BJ (cell line): ENCODE measurements around the gene IGFN1. TPM values are rescaled to one million over a fixed set of nuclear protein-coding genes. Genes with fewer than 3 reads are reported as not detected.
"Not testable (repeated sequence)": the region's sequence is repeated elsewhere in the genome, so short reads cannot be mapped to it uniquely, and the experiment has no call there.

Experiments
- CTCF ChIA-PET: fragments of 350-600 bp; formaldehyde crosslinking; extraction: SDS; loops from one replicate; lab custom pipeline; 2021; ENCODE audit warnings: antibody characterized with exemption, inconsistent platforms; lab: Yijun Ruan, JAX
- POLR2A ChIA-PET: fragments of 300-600 bp; sonication (Branson Sonifier 250); formaldehyde crosslinking; extraction: SDS; loops from one replicate; lab custom pipeline; 2021; ENCODE audit warnings: antibody characterized with exemption; lab: Charles Lee
- DNase-seq: peaks from one replicate; pipeline ENCODE4 v3.0.0-alpha.2; 2011; ENCODE audit warnings: low read depth
- H3K27me3 ChIP-seq: 2 replicates; pipeline ENCODE4 v1.6.0; 2011; ENCODE audit warnings: low read length; ENCODE audit not compliant: control insufficient read depth, insufficient read depth
- H3K36me3 ChIP-seq: 2 replicates; pipeline ENCODE4 v1.5.1; 2011; ENCODE audit warnings: low read length; ENCODE audit not compliant: control insufficient read depth, insufficient read depth
- H3K4me3 ChIP-seq: 2 replicates; pipeline ENCODE4 v1.5.1; 2011; ENCODE audit warnings: low read depth, mild to moderate bottlenecking, control low read depth, low read length
- polyA plus RNA-seq: library from polyadenylated mRNA; depleted of rRNA; stranded (reverse); fragments of >200 nt; gene quantifications from 2 replicates; pipeline ENCODE4 v1.2.3, GENCODE V29; 2011
- TF ChIP-seq, protein P1 (sequence below): IDR thresholded peaks from 2 replicates; pipeline ENCODE4 v1.5.1; 2011; ENCODE audit warnings: low read depth, mild to moderate bottlenecking, control low read depth, inconsistent platforms, low read length, moderate library complexity; ENCODE audit not compliant: insufficient read depth

Gene IGFN1
- polyA plus RNA-seq, 1 experiment: not detected

DNA sequence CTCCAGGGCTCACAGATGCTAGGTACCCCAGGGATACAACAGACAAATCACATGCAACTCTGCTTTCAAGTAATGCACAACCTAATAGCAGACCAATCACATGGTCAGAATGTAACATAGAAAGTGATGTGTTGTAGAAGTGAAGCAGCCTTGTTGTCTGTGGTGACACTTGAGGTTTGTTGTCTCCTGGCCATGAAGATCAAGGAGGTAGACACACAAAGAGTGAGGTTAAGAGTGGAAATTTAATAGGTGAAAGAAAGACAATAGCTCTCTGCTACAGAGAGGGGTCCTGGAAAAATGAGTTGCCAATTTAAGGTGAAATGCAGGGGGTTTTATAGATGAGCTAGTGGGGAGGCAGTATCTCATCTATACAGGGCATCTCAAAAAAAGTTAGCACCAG is 33.8 kb upstream of the IGFN1 start:
- CTCF ChIA-PET: no interaction called here

DNA sequence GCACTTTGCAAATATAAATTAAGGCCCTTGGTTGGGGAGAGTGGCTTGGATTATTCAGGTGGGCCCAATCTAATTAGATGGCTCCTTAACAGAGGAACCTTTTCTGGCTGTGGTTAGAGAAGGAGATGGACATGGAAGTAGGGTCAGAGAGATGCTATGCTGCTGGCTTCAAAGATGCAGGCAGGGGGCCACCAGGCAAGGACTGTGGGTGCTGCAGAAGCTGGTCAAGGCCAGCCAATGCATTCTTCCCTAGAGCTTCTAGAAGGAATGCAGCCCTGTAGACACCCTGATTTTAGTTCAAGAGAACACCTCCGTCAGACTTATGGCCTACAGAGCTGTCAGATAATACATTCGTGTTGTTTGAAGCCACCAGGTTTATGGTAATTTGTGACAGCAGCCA is 32.7 kb upstream of the IGFN1 start:
- ChIA-PET POLR2A (no interaction called here), CTCF (interaction anchor here (1.5 to 2.1 kb wide), 2 partner anchors 10 to 26 kb away, joined by 3 to 6 read pairs; no protein-coding TSS in a partner anchor)
- TF ChIP-seq, protein P1, sequence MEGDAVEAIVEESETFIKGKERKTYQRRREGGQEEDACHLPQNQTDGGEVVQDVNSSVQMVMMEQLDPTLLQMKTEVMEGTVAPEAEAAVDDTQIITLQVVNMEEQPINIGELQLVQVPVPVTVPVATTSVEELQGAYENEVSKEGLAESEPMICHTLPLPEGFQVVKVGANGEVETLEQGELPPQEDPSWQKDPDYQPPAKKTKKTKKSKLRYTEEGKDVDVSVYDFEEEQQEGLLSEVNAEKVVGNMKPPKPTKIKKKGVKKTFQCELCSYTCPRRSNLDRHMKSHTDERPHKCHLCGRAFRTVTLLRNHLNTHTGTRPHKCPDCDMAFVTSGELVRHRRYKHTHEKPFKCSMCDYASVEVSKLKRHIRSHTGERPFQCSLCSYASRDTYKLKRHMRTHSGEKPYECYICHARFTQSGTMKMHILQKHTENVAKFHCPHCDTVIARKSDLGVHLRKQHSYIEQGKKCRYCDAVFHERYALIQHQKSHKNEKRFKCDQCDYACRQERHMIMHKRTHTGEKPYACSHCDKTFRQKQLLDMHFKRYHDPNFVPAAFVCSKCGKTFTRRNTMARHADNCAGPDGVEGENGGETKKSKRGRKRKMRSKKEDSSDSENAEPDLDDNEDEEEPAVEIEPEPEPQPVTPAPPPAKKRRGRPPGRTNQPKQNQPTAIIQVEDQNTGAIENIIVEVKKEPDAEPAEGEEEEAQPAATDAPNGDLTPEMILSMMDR: no peak
- H3K4me3 ChIP-seq: no peak overlapping the region
- H3K36me3 ChIP-seq: no peaks in the 10 kb centered on the region
- H3K27me3 ChIP-seq: peaks cover 12% of the 10 kb centered on the region
- no peak for DNase-seq

More for the DNA sequence above, 33.8 kb upstream of the IGFN1 start:
- Histone ChIP-seq H3K36me3 (peaks cover 1% of the 10 kb centered on the region; the same call in 1 of the 2 replicates), H3K27me3 (peaks cover 12% of the 10 kb centered on the region), H3K4me3 (no peak overlapping the region)
- TF ChIP-seq, protein P1: no peak
- POLR2A ChIA-PET: no interaction called here
- no peak for DNase-seq

DNA sequence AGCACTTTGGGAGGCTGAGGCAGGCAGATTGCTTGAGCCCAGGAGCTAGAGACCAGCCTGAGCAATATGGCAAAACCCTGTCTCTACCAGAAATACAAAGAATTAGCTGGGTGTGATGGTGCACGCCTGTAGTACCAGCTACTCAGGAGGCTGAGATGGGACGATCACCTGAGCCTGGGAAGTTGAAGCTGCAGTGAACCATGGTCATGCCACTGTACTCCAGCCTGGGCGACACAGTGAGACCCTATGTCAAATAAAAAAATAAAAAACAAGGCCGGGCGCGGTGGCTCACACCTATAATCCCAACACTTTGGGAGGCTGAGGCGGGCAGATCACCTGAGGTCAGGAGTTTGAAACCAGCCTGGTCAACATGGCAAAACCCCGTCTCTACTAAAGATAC is 27.6 kb upstream of the IGFN1 start:
- H3K36me3 ChIP-seq, DNase-seq, POLR2A ChIA-PET, H3K4me3 ChIP-seq: not testable (repeated sequence)
- peaks cover 17% of the 10 kb centered on the region for H3K27me3 ChIP-seq
- CTCF ChIA-PET: interaction anchor here (1.8 kb wide), 1 partner anchor 13 kb away, joined by 3 read pairs; no protein-coding TSS in a partner anchor

DNA sequence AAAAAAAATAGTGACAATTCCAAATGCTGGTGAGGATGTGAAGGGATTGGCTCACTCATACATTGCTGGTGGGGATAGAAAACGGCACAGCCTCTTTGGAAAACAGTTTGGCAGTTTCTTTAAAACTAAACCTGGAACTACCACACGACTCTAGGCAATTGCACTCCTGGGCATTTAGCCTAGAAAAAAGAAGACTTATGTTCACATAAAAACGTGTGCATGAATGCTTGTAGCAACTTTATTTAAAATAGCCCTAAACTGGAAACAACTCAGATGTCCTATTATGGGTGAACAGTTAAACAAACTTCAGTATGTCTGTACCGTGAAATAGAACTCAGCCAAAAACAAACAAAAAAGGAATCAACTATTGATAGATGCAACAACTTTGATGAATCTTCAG is 26.9 kb upstream of the IGFN1 start:
- CTCF ChIA-PET: interaction anchor here (1.8 kb wide), 1 partner anchor 14 kb away, joined by 3 read pairs; no protein-coding TSS in a partner anchor

DNA sequence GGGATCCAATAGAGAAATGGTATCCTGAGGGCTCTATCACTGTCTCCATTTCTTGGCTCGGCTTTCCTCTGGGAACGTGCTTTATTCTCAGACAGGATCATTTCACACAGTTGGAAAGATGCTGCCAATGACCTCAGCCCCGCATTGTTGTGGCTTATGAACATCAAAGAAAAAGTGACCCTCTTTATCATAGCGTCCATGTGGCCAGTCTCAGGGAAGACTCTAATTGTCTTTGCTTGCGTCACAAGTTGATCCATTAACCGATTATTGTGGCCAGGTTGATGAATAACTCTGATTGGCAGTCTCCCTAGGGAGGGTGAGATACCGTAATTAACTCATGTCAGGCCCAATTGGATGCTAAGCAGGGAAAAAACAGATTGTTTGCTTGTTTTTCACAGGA is 26.0 kb upstream of the IGFN1 start:
- Histone ChIP-seq H3K4me3 (no peak overlapping the region), H3K36me3 (no peaks in the 10 kb centered on the region), H3K27me3 (peaks cover 13% of the 10 kb centered on the region)
- ChIA-PET POLR2A (no interaction called here), CTCF (interaction anchor here (1.8 kb wide), 1 partner anchor 15 kb away, joined by 3 read pairs; no protein-coding TSS in a partner anchor)
- no peak for DNase-seq
- TF ChIP-seq, protein P1: no peak

More for the DNA sequence above, 26.9 kb upstream of the IGFN1 start:
- TF ChIP-seq, protein P1: no peak
- H3K27me3 ChIP-seq: peaks cover 16% of the 10 kb centered on the region
- no peak for DNase-seq
- H3K36me3 ChIP-seq: no peaks in the 10 kb centered on the region
- POLR2A ChIA-PET: no interaction called here
- H3K4me3 ChIP-seq: no peak overlapping the region
